GM12864 (cell line): Measurements from ENCODE around the gene RPS6KB2.
A peak's percentile ranks its signal among the peaks of the same experiment; 100 is the strongest.

Experiments used
- DNase-seq: peaks from one replicate; pipeline ENCODE4 v3.0.0-alpha.2; 2011; ENCODE audit warnings: low read depth
- H3K4me3 ChIP-seq: 2 replicates; pipeline ENCODE4 v1.5.1; 2011; ENCODE audit warnings: mild to moderate bottlenecking, low read depth, low read length, control low read depth
- CTCF ChIP-seq: IDR thresholded peaks from 2 replicates; pipeline ENCODE4 v1.5.1; 2011; ENCODE audit warnings: low read depth, mild to moderate bottlenecking, moderate library complexity, low read length, control low read depth, inconsistent platforms; ENCODE audit errors: missing control alignments

Gene RPS6KB2

GRCh38 chr11:67429038-67429668, 859 bp downstream of the RPS6KB2 start:
- no peak for DNase-seq
- TF ChIP-seq CTCF, result no peak
- peak overlapping the region; percentile 63 for H3K4me3 ChIP-seq

GRCh38 chr11:67429722-67430121, 1.4 kb downstream of the RPS6KB2 start:
- DNase-seq, result no peak
- peak overlapping the region; percentile 63; the same call in 1 of the 2 replicates for H3K4me3 ChIP-seq
- TF ChIP-seq CTCF, result no peak

DNA sequence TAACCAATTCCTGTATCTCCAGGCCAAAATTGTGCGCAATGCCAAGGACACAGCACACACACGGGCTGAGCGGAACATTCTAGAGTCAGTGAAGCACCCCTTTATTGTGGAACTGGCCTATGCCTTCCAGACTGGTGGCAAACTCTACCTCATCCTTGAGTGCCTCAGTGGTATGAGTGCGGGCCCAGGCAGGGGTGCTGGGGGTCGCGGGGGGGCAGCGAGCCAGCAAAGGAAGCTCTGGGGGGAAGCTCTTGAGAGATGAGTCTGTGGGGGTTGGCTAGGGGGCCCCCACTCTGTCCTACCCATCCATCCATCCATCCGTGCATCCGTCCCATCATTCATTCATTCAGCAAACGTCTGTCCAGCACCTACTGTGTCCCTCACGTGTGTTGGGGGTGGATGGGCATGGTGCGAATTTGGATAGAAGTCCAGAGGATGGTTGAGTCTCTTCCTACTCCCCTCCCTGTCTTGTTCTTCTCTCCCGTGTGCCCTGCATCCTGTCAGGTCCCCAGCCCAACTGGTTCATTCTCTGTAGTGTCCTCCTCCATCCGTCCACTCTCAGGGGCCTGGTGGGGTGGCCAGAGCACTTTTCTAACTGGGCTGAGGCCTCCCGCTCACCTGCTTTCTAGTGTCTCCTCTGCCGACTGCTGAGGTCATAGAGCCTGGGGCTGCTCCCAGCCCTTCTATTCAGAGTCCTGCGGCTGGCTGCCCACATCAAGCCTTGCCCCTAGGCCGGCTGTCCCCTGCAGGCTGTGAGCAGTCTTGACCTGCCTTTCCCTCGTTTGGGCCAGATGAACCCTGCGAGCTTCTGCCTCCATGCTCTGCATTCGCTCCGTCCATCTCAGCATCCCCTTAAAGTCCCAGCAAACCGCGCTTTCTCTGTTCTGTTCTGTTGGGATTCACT, 3.3 kb downstream of the RPS6KB2 start:
- DNase-seq, result no peak
- no peak for TF ChIP-seq CTCF
- H3K4me3 ChIP-seq, result no peak overlapping the region

GRCh38 chr11:67432655-67433349, 4.5 kb downstream of the RPS6KB2 start:
- no peak for TF ChIP-seq CTCF
- H3K4me3 ChIP-seq, result no peak overlapping the region
- DNase-seq, result no peak

GRCh38 chr11:67433536-67434394, 5.5 kb downstream of the RPS6KB2 start:
- no peak for TF ChIP-seq CTCF
- DNase-seq, result no peak
- no peak overlapping the region for H3K4me3 ChIP-seq

DNA sequence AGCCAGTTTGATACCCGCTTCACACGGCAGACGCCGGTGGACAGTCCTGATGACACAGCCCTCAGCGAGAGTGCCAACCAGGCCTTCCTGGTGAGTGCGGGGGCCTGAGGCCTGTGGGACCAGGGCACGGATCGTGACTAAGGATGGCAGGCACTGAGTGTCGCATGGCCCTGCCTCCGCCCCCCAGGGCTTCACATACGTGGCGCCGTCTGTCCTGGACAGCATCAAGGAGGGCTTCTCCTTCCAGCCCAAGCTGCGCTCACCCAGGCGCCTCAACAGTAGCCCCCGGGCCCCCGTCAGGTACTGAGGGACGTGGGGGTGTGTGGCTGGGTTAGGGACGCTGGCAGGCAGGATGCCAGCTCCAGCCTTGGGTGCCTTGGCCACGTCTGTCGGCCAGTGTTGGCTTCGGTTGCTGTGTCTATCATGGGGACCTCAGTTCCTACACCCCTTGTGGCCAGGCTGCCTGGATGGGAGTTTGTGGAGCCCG, 6.1 kb downstream of the RPS6KB2 start:
- H3K4me3 ChIP-seq, result peak overlapping the region; percentile 87
- TF ChIP-seq CTCF, result no peak

More for the DNA sequence above, 6.1 kb downstream of the RPS6KB2 start:
- no peak for DNase-seq
